DND-41 (cell line): ENCODE measurements around the gene C2orf74.

Experiments used
- EZH2 ChIP-seq: IDR thresholded peaks from 3 replicates; pipeline ENCODE4 v1.6.1; 2012; ENCODE audit warnings: borderline replicate concordance, low read depth, mild to moderate bottlenecking, moderate library complexity, low read length, inconsistent platforms; ENCODE audit not compliant: severe bottlenecking
- TF ChIP-seq, protein P1 (sequence below): IDR thresholded peaks from 2 replicates; pipeline ENCODE4 v1.5.1; 2012; ENCODE audit warnings: borderline replicate concordance, low read length, moderate library complexity, mild to moderate bottlenecking; ENCODE audit not compliant: poor library complexity, severe bottlenecking; ENCODE audit errors: extremely low read depth

DNA sequence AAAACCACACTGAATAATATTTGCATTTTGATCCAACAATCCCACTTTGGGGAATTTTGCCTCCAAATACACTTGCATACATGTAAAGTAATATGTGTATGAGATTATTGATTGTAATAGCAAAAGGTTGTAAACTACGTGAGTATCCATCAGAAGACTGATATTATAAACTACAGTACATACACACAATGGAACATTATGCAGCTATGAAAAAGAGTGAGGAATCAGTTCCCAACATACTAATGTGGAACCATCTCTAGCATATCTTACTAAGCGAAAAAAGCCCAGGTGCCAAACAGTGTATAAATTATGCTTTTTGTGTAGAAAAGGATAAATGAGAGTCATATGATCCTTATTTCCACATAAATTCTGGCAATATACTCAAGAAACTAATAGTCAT lies 16.0 kb upstream of the C2orf74 start:
- TF ChIP-seq, protein P1, sequence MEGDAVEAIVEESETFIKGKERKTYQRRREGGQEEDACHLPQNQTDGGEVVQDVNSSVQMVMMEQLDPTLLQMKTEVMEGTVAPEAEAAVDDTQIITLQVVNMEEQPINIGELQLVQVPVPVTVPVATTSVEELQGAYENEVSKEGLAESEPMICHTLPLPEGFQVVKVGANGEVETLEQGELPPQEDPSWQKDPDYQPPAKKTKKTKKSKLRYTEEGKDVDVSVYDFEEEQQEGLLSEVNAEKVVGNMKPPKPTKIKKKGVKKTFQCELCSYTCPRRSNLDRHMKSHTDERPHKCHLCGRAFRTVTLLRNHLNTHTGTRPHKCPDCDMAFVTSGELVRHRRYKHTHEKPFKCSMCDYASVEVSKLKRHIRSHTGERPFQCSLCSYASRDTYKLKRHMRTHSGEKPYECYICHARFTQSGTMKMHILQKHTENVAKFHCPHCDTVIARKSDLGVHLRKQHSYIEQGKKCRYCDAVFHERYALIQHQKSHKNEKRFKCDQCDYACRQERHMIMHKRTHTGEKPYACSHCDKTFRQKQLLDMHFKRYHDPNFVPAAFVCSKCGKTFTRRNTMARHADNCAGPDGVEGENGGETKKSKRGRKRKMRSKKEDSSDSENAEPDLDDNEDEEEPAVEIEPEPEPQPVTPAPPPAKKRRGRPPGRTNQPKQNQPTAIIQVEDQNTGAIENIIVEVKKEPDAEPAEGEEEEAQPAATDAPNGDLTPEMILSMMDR = no peak
- no peak for TF ChIP-seq EZH2
